ENCODE measurements around the gene UFM1. TPM values are rescaled to one million over a fixed set of nuclear protein-coding genes. Genes with fewer than 3 reads are reported as not detected.
"Not testable (repeated sequence)": the region's sequence is repeated elsewhere in the genome, so short reads cannot be mapped to it uniquely, and the experiment has no call there.

The UFM1 gene
- total RNA-seq = 66.9 and 71.3 TPM in 2 replicates

GRCh38 chr13:38349390-38350113 is at the start of gene UFM1:
Gene UFM1 (plus strand): TSS chr13:38349851. CDS start chr13:38349920, 69 bp downstream.
- intact Hi-C loops (cut with micrococcal nuclease) = loop anchor here (1.0 to 10.0 kb wide), 7 partner anchors 689 to 1912 kb away; partner anchors contain the start of genes ALG5, NHLRC3, PROSER1 and RFXAP
- Mint-ChIP-seq H3K36me3 (ENCODE audit: low read depth) (peaks cover 30% of the 10 kb centered on the region), H3K4me3 (peak within 1 kb of the TSS; percentile 98), H3K27me3 (ENCODE audit: insufficient read depth) (peaks cover 3% of the 10 kb centered on the region), H3K27ac (peak within 1 kb of the TSS; percentile 100), H3K4me1 (ENCODE audit: low read depth) (peaks cover 36% of the 10 kb centered on the region), H3K9me3 (no peaks in the 10 kb centered on the region)
- peak; percentile 81 for DNase-seq (ENCODE audit: low spot score)

DNA sequence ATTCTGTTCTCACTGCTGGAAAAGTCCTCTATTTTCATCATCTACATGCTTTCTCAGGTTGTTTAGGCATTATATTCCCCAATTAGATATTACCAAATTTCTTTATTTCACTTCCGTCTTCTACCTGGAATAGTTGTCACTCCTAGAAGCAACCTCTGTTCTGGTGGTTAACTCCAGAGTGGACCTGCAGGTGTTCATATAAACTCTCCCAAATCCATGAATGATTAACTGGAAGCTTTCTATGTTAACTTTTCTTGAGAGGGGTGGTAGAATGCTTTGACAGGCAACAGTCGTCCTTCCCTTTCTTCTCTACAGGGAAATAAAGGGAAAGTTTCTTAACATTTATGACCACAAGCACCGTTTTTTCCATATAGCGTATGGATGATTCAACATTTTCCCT is 48.4 kb upstream of the UFM1 start:
- H3K36me3 Mint-ChIP-seq (ENCODE audit: low read depth) = no peaks in the 10 kb centered on the region
- no peak for DNase-seq (ENCODE audit: low spot score)
- H3K9me3 Mint-ChIP-seq = peaks cover 4% of the 10 kb centered on the region
- H3K27me3 Mint-ChIP-seq (ENCODE audit: insufficient read depth) = no peaks in the 10 kb centered on the region
- H3K4me1 Mint-ChIP-seq (ENCODE audit: low read depth) = no peaks in the 10 kb centered on the region
- no peak overlapping the region for H3K4me3 Mint-ChIP-seq
- H3K27ac Mint-ChIP-seq = no peak overlapping the region
- intact Hi-C loops (cut with micrococcal nuclease) = no loop called here

DNA sequence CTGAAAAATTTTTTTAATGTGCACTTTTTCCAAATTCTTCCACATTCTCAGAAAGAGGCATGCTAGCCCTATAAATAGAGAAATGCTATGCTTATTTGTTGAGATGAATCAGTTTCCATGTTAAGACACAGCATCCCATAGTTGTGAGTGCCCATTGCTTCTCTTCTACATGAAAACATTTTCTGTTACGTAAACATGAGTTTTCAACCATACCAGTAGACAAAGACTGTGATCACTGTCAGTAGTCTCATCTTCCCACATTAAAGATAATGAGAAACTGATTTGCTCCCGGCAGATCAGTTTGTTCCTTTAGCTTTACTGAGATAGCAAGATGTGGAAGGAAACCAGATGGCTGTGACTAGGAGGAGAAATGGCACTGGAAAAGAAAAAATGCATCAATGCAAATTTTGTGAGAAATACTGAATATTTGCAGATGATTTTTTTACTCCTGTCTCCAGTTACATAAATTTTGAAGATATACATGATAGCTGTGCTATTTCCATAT is 45.8 kb upstream of the UFM1 start:
- Mint-ChIP-seq H3K4me3 (no peak overlapping the region), H3K27ac (no peak overlapping the region), H3K9me3 (peaks cover 4% of the 10 kb centered on the region), H3K27me3 (ENCODE audit: insufficient read depth) (no peaks in the 10 kb centered on the region), H3K36me3 (ENCODE audit: low read depth) (no peaks in the 10 kb centered on the region), H3K4me1 (ENCODE audit: low read depth) (no peaks in the 10 kb centered on the region)
- intact Hi-C loops (cut with micrococcal nuclease) = no loop called here
- DNase-seq (ENCODE audit: low spot score) = no peak

GRCh38 chr13:38308736-38309135 is 40.9 kb upstream of the UFM1 start:
- peaks cover 4% of the 10 kb centered on the region for H3K9me3 Mint-ChIP-seq

DNA sequence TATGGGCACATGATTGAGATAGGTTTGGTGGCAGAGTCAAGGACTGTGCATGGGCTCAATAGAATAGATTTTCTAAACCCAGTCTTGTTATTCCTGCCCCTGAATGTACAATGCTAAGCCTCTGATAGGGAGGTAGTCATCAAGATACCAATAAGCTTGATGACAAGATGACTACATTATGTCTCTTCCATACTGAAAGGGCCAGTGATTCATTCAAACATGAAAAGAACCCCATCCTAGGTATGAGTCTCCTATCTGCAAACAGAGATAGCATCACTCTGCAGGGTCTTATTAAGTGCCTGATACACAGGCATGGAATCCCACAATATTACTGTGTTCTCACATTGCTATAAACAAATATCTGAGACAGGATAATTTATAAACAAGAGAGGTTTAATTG is 40.3 kb upstream of the UFM1 start:
- no peaks in the 10 kb centered on the region for H3K4me1 Mint-ChIP-seq (ENCODE audit: low read depth)
- DNase-seq (ENCODE audit: low spot score) = no peak
- intact Hi-C loops (cut with micrococcal nuclease) = no loop called here

More at GRCh38 chr13:38308736-38309135, 40.9 kb upstream of the UFM1 start:
- Mint-ChIP-seq H3K4me3 (no peak overlapping the region), H3K4me1 (ENCODE audit: low read depth) (no peaks in the 10 kb centered on the region), H3K36me3 (ENCODE audit: low read depth) (no peaks in the 10 kb centered on the region), H3K27me3 (ENCODE audit: insufficient read depth) (no peaks in the 10 kb centered on the region), H3K27ac (no peak overlapping the region)
- DNase-seq (ENCODE audit: low spot score) = no peak
- intact Hi-C loops (cut with micrococcal nuclease) = no loop called here

GRCh38 chr13:38311175-38311574 is 38.5 kb upstream of the UFM1 start:
- intact Hi-C loops (cut with micrococcal nuclease); H3K36me3 Mint-ChIP-seq (ENCODE audit: low read depth); H3K27me3 Mint-ChIP-seq (ENCODE audit: insufficient read depth); DNase-seq (ENCODE audit: low spot score); H3K4me3 Mint-ChIP-seq; H3K4me1 Mint-ChIP-seq (ENCODE audit: low read depth); H3K9me3 Mint-ChIP-seq; H3K27ac Mint-ChIP-seq: not testable (repeated sequence)

More for the DNA sequence above, 40.3 kb upstream of the UFM1 start:
- Mint-ChIP-seq H3K4me3 (no peak overlapping the region), H3K36me3 (ENCODE audit: low read depth) (no peaks in the 10 kb centered on the region), H3K27me3 (ENCODE audit: insufficient read depth) (no peaks in the 10 kb centered on the region), H3K27ac (no peak overlapping the region), H3K9me3 (peaks cover 4% of the 10 kb centered on the region)

GRCh38 chr13:38316129-38316528 is 33.5 kb upstream of the UFM1 start:
- H3K4me1 Mint-ChIP-seq (ENCODE audit: low read depth) = no peaks in the 10 kb centered on the region
- no peaks in the 10 kb centered on the region for H3K36me3 Mint-ChIP-seq (ENCODE audit: low read depth)
- DNase-seq (ENCODE audit: low spot score) = no peak
- no peaks in the 10 kb centered on the region for H3K27me3 Mint-ChIP-seq (ENCODE audit: insufficient read depth)
- no peak overlapping the region for H3K27ac Mint-ChIP-seq
- H3K9me3 Mint-ChIP-seq = no peaks in the 10 kb centered on the region
- H3K4me3 Mint-ChIP-seq = no peak overlapping the region
- intact Hi-C loops (cut with micrococcal nuclease) = no loop called here

- no peaks in the 10 kb centered on the region for H3K36me3 Mint-ChIP-seq (ENCODE audit: low read depth)
- H3K4me1 Mint-ChIP-seq (ENCODE audit: low read depth) = no peaks in the 10 kb centered on the region
- H3K4me3 Mint-ChIP-seq = no peak overlapping the region
- no peaks in the 10 kb centered on the region for H3K9me3 Mint-ChIP-seq
- DNase-seq (ENCODE audit: low spot score) = no peak
- H3K27me3 Mint-ChIP-seq (ENCODE audit: insufficient read depth) = no peaks in the 10 kb centered on the region
- intact Hi-C loops (cut with micrococcal nuclease) = no loop called here
- H3K27ac Mint-ChIP-seq = no peak overlapping the region
Observed at GRCh38 chr13:38321654-38322053, 28.0 kb upstream of the UFM1 start.

DNA sequence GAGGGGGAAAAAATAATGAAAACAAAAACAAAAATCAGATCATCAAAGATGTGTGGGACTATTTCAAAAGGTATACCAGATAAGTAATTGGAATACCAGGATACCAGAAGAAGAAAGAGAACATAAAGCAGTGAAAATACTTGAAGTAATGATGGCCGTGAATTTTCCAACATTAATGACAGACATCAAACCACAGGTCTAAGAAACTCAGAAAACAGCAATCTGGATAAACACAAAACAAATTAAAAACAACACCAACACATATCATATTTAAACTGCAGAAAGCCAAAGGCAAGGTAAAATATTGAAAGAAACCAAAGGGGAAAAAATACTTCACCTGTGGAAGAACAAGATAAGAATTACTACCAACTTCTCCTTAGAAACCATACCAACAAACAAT is 24.2 kb upstream of the UFM1 start:
- Mint-ChIP-seq H3K4me3 (no peak overlapping the region), H3K4me1 (ENCODE audit: low read depth) (no peaks in the 10 kb centered on the region), H3K27ac (no peak overlapping the region), H3K36me3 (ENCODE audit: low read depth) (no peaks in the 10 kb centered on the region), H3K9me3 (no peaks in the 10 kb centered on the region), H3K27me3 (ENCODE audit: insufficient read depth) (no peaks in the 10 kb centered on the region)
- intact Hi-C loops (cut with micrococcal nuclease) = no loop called here
- DNase-seq (ENCODE audit: low spot score) = no peak

DNA sequence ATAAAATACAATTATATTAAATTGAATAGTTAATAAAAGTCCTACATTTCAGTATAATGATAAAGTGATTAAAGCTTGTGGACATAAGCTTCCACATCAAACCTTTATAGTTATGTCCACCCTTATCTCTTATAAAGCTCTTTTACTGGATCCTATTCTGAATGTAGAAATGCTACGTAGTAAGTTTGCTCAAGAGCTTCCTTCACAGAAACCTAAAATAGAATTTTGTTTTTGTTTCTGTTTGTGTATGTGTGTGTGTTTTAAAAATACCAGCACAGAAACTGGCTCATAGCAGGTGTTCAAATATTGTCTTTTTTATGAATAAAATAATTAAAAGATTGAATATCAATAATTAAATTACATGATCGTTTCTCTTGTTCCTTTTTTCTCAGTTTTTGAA is 21.0 kb upstream of the UFM1 start:
- intact Hi-C loops (cut with micrococcal nuclease) = no loop called here
- DNase-seq (ENCODE audit: low spot score) = no peak
- H3K27ac Mint-ChIP-seq = no peak overlapping the region
- H3K4me3 Mint-ChIP-seq = no peak overlapping the region
- no peaks in the 10 kb centered on the region for H3K36me3 Mint-ChIP-seq (ENCODE audit: low read depth)
- H3K4me1 Mint-ChIP-seq (ENCODE audit: low read depth) = no peaks in the 10 kb centered on the region
- no peaks in the 10 kb centered on the region for H3K27me3 Mint-ChIP-seq (ENCODE audit: insufficient read depth)
- H3K9me3 Mint-ChIP-seq = no peaks in the 10 kb centered on the region

GRCh38 chr13:38334845-38335244 is 14.8 kb upstream of the UFM1 start:
- no peak for DNase-seq (ENCODE audit: low spot score)
- Mint-ChIP-seq H3K9me3 (no peaks in the 10 kb centered on the region), H3K27me3 (ENCODE audit: insufficient read depth) (peaks cover 2% of the 10 kb centered on the region), H3K4me3 (no peak overlapping the region), H3K36me3 (ENCODE audit: low read depth) (no peaks in the 10 kb centered on the region), H3K27ac (no peak overlapping the region), H3K4me1 (ENCODE audit: low read depth) (no peaks in the 10 kb centered on the region)
- intact Hi-C loops (cut with micrococcal nuclease) = no loop called here

DNA sequence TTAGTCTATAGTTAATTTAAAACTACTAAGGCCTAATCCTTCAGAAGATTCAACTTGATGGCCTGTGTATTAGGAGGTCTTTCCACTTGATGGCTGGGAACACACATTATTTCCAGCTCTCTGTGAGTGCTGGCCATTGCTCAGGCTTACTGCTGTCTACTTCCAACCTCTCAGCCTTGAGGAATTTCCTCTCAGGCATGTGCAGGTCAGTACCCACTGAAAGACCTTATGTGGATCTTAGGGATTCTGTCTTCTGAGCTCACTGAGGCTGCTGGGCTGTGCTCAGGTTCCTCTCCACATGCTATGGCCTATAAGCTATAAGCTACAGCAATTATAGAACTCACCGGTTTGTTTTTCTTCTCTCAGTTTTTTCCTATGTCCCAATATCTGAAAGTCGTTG is 11.6 kb upstream of the UFM1 start:
- Mint-ChIP-seq H3K27ac (no peak overlapping the region), H3K27me3 (ENCODE audit: insufficient read depth) (peaks cover 3% of the 10 kb centered on the region), H3K4me3 (no peak overlapping the region), H3K9me3 (no peaks in the 10 kb centered on the region), H3K36me3 (ENCODE audit: low read depth) (no peaks in the 10 kb centered on the region), H3K4me1 (ENCODE audit: low read depth) (no peaks in the 10 kb centered on the region)
- intact Hi-C loops (cut with micrococcal nuclease) = no loop called here
- no peak for DNase-seq (ENCODE audit: low spot score)

GRCh38 chr13:38340624-38341023 is 9.0 kb upstream of the UFM1 start:
- no peak overlapping the region for H3K4me3 Mint-ChIP-seq
- intact Hi-C loops (cut with micrococcal nuclease) = loop anchor here (10.0 kb wide), 1 partner anchor 1434 kb away; no protein-coding TSS in a partner anchor
- no peak for DNase-seq (ENCODE audit: low spot score)
- H3K36me3 Mint-ChIP-seq (ENCODE audit: low read depth) = no peaks in the 10 kb centered on the region
- H3K27ac Mint-ChIP-seq = no peak overlapping the region
- no peaks in the 10 kb centered on the region for H3K4me1 Mint-ChIP-seq (ENCODE audit: low read depth)
- no peaks in the 10 kb centered on the region for H3K9me3 Mint-ChIP-seq
- peaks cover 6% of the 10 kb centered on the region for H3K27me3 Mint-ChIP-seq (ENCODE audit: insufficient read depth)

All from activated T-helper 1 cell treated with anti-CD3 and anti-CD28 coated beads, Interleukin-12 subunit alpha, Interleukin-12 subunit beta, Interleukin-2, Interleukin-4 antibody, amounts not matched to agents 30 ng/mL and 10 ng/mL and 1 ng/mL, durations not matched to agents 14 hours and 24 hours and 36 hours (primary cell).